ENCODE results near the gene DYNC1LI1. TPM values are rescaled to one million over a fixed set of nuclear protein-coding genes. Genes with fewer than 3 reads are reported as not detected.
A peak's percentile ranks its signal among the peaks of the same experiment; 100 is the strongest.

DYNC1LI1 gene
- total RNA-seq, 1 experiment from 2014 or later, result 56.2 TPM

DNA sequence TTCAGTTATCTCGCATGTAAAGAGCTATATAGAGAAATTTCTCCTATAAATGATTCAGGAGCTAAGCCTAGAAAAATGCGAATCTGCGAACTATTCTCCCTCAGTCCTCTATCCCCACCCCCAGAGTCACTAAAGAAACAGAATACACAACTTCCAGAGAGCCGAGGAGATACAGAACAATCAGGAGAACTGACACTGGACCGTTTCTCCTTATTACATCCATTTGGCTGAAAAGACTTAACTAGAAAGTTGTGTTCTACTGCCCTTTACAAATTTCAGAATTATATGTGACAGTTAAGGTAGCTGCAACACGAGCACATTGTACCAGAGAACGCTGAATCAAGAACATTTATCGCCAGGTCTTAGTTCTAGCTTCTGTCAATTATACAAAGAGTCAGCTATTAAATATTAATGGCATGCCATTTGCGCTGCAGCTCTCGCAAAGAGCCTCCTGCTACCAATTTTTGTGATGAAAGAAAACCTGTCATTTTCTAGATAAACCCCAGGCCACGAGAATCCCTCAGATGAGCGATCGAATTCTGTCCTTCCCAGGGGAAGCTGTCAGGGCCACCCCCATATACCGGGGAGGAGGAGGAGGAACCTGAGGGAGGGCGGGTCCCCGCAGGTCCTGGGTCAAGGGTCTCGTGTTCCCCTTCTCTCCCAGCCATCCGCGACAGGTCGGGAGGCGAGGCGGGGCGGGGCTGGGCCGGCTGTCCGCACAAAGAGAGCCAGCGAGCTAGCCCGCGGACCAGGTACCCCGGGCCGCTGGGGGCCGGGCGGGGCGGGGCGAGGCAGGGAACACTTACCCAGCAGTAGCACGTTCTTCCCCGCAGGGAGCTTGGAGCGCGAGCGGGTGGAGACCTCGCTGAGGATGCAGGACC is 878 bp downstream of the DYNC1LI1 start:
- Histone ChIP-seq H2BK12ac (ENCODE audit: insufficient read length, low read depth, low read length) (no peak overlapping the region), H4K5ac (ENCODE audit: insufficient read length, low read depth, low read length) (no peak overlapping the region), H2AFZ (ENCODE audit: low read length) (no peak overlapping the region), H3K27ac (ENCODE audit: insufficient read length, low read depth, low read length) (peak overlapping the region; percentile 81), H3K14ac (ENCODE audit: insufficient read depth, low read length) (peak overlapping the region; percentile 99; the same call in 1 of the 2 replicates), H2AK5ac (ENCODE audit: insufficient read length, low read length) (no peak overlapping the region), H2BK15ac (ENCODE audit: low read depth, low read length) (no peak overlapping the region), H3K27me3 (ENCODE audit: insufficient read depth, low read length) (no peaks in the 10 kb centered on the region), H3K18ac (ENCODE audit: insufficient read length, low read depth, low read length) (peak overlapping the region; percentile 41), H2BK5ac (ENCODE audit: insufficient read length, low read length) (no peak overlapping the region), H3K56ac (ENCODE audit: insufficient read length, low read depth, low read length) (no peak overlapping the region), H3K79me1 (ENCODE audit: insufficient read depth, low read depth, low read length, poor library complexity, severe bottlenecking) (no peaks in the 10 kb centered on the region), H4K20me1 (ENCODE audit: control insufficient read depth, insufficient read depth, insufficient read length) (no peaks in the 10 kb centered on the region), H3K23me2 (ENCODE audit: insufficient read length, low read depth, low read length, poor library complexity, severe bottlenecking) (peaks cover 5% of the 10 kb centered on the region), H3K4ac (ENCODE audit: low read depth, low read length) (no peak overlapping the region), H3K23ac (ENCODE audit: insufficient read length, low read depth, low read length) (no peak overlapping the region), H2BK120ac (ENCODE audit: low read depth, low read length, poor library complexity, severe bottlenecking) (no peak overlapping the region), H4K8ac (replicated peaks; ENCODE audit: insufficient read length, low read depth, low read length) (no peak overlapping the region), H3K9ac (ENCODE audit: extremely low read depth, insufficient read length, low read length) (peak overlapping the region; percentile 96), H3K9me3 (ENCODE audit: control insufficient read depth, low read depth, low read length) (no peaks in the 10 kb centered on the region), H3K4me2 (ENCODE audit: insufficient read depth, insufficient read length, low read length) (peak overlapping the region; percentile 94), H3K79me2 (ENCODE audit: insufficient read depth, low read length) (peaks cover 14% of the 10 kb centered on the region; the same call in 1 of the 2 replicates), H3T11ph (ENCODE audit: low read length) (no peak overlapping the region), H3K4me1 (ENCODE audit: insufficient read depth, low read length) (no peaks in the 10 kb centered on the region), H4K91ac (ENCODE audit: insufficient read length, low read depth, low read length) (no peak overlapping the region), H2BK20ac (ENCODE audit: low read depth, low read length, poor library complexity, severe bottlenecking) (no peak overlapping the region)
- H3K27me3 Mint-ChIP-seq (ENCODE audit: low read depth), result no peaks in the 10 kb centered on the region
- no CpG with 5 or more reads among the region's 40 CpGs for WGBS (ENCODE audit: extremely low coverage, insufficient read length, low lambda C conversion rate)
- TF ChIP-seq, protein P1, sequence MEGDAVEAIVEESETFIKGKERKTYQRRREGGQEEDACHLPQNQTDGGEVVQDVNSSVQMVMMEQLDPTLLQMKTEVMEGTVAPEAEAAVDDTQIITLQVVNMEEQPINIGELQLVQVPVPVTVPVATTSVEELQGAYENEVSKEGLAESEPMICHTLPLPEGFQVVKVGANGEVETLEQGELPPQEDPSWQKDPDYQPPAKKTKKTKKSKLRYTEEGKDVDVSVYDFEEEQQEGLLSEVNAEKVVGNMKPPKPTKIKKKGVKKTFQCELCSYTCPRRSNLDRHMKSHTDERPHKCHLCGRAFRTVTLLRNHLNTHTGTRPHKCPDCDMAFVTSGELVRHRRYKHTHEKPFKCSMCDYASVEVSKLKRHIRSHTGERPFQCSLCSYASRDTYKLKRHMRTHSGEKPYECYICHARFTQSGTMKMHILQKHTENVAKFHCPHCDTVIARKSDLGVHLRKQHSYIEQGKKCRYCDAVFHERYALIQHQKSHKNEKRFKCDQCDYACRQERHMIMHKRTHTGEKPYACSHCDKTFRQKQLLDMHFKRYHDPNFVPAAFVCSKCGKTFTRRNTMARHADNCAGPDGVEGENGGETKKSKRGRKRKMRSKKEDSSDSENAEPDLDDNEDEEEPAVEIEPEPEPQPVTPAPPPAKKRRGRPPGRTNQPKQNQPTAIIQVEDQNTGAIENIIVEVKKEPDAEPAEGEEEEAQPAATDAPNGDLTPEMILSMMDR (conservative IDR thresholded peaks at IDR 0.05), result no peak
- peaks cover 6 to 14% (median 7%) of the 10 kb centered on the region in 3 experiments; a peak in 6 of 7 replicates for H3K36me3 Mint-ChIP-seq (ENCODE audit: insufficient read depth in 1 of 3, low read depth in 3 of 3)
- DNase-seq, result peak; percentile 93
- peaks cover 32 to 34% of the 10 kb centered on the region in 2 experiments for H3K4me1 Mint-ChIP-seq
- peak overlapping the region; percentile 90 to 91 for H3K4me3 Mint-ChIP-seq
- H3K9me3 Mint-ChIP-seq, result no peaks in the 10 kb centered on the region; a peak in 1 of 5 replicates
- peak overlapping the region; percentile 91 to 98 (median 96) for H3K27ac Mint-ChIP-seq

Measured in H9 (cell line).